SJSA1 (cell line): ENCODE measurements around the gene NXF1. TPM values are rescaled to one million over a fixed set of nuclear protein-coding genes. Genes with fewer than 3 reads are reported as not detected.
"Not testable (repeated sequence)": the region's sequence is repeated elsewhere in the genome, so short reads cannot be mapped to it uniquely, and the experiment has no call there.

ENCODE experiments used
- DNase-seq, 2 experiments: peaks; one replicate each; pipeline ENCODE4 v3.0.0-alpha.2; 2015 to 2020; ENCODE audit warnings: low spot score in 2 of 2, low read depth in 1 of 2
- H3K27ac ChIP-seq: fragments of 250-450 bp; sonication (Bioruptor Pico); 2 replicates; pipeline ENCODE4 v1.5.1; 2020; ENCODE audit warnings: mild to moderate bottlenecking, moderate library complexity
- H3K27me3 ChIP-seq: fragments of 250-450 bp; sonication (Bioruptor Pico); replicated peaks from 2 replicates; pipeline ENCODE4 v1.5.1; 2020; ENCODE audit warnings: mild to moderate bottlenecking, moderate library complexity
- H3K36me3 ChIP-seq: fragments of 250-450 bp; sonication (Bioruptor Pico); 2 replicates; pipeline ENCODE4 v1.5.1; 2020; ENCODE audit warnings: mild to moderate bottlenecking
- H3K4me1 ChIP-seq: fragments of 250-450 bp; sonication (Bioruptor Pico); replicated peaks from 2 replicates; pipeline ENCODE4 v1.6.1; 2021; ENCODE audit warnings: mild to moderate bottlenecking
- H3K4me3 ChIP-seq: fragments of 250-450 bp; sonication (Bioruptor Pico); 2 replicates; pipeline ENCODE4 v1.5.1; 2020; ENCODE audit warnings: mild to moderate bottlenecking
- H3K9me3 ChIP-seq: fragments of 250-450 bp; sonication (Bioruptor Pico); replicated peaks from 2 replicates; pipeline ENCODE4 v1.5.1; 2020; ENCODE audit warnings: mild to moderate bottlenecking
- total RNA-seq: library from RNA; depleted of rRNA; stranded (reverse); fragments of >200 nt; shearing (Covaris generic); gene quantifications from 2 replicates; pipeline ENCODE4 v1.2.3, GENCODE V29; 2014

NXF1 gene
- total RNA-seq, 1 experiment from 2014 or later, result 33.8 TPM

GRCh38 chr11:62788991-62789390 is 16.2 kb downstream of the NXF1 start:
- no peak for DNase-seq
- H3K27me3 ChIP-seq, result no peaks in the 10 kb centered on the region
- peaks cover 87% of the 10 kb centered on the region for H3K36me3 ChIP-seq
- peaks cover 31% of the 10 kb centered on the region for H3K4me1 ChIP-seq
- no peak overlapping the region for H3K27ac ChIP-seq
- H3K9me3 ChIP-seq, result 0 out of 2 replicates have a peak, but pooled peaks cover 2% of the 10 kb centered on the region
- H3K4me3 ChIP-seq, result no peak overlapping the region

- H3K4me3 ChIP-seq, result peak within 1 kb of the TSS; percentile 79
- DNase-seq, result peak; percentile 98 to 100
- no peaks in the 10 kb centered on the region for H3K27me3 ChIP-seq
- H3K9me3 ChIP-seq, result 0 out of 2 replicates have a peak, but pooled peaks cover 2% of the 10 kb centered on the region
- peaks cover 28% of the 10 kb centered on the region for H3K4me1 ChIP-seq
- H3K36me3 ChIP-seq, result peaks cover 81% of the 10 kb centered on the region
- H3K27ac ChIP-seq, result peak within 1 kb of the TSS; percentile 44
Observed at GRCh38 chr11:62787005-62787759, 18.1 kb downstream of the NXF1 start, which contains the start of gene TMEM179B. TMEM179B (plus strand) TSS chr11:62787402; CDS start chr11:62787432, 30 bp downstream.

- H3K27ac ChIP-seq, result peak overlapping the region; percentile 44
- H3K9me3 ChIP-seq, result 0 out of 2 replicates have a peak, but pooled peaks cover 2% of the 10 kb centered on the region
- H3K36me3 ChIP-seq, result peaks cover 81% of the 10 kb centered on the region
- no peaks in the 10 kb centered on the region for H3K27me3 ChIP-seq
- peak; percentile 93 to 97 for DNase-seq
- peaks cover 25% of the 10 kb centered on the region for H3K4me1 ChIP-seq
- peak overlapping the region; percentile 79 for H3K4me3 ChIP-seq
Observed at GRCh38 chr11:62786318-62787004, 18.8 kb downstream of the NXF1 start.

GRCh38 chr11:62782753-62783152 is 22.5 kb downstream of the NXF1 start:
- H3K4me3 ChIP-seq, result no peak overlapping the region
- no peaks in the 10 kb centered on the region for H3K27me3 ChIP-seq
- H3K9me3 ChIP-seq, result 0 out of 2 replicates have a peak, but pooled peaks cover 2% of the 10 kb centered on the region
- H3K27ac ChIP-seq, result no peak overlapping the region
- peaks cover 72% of the 10 kb centered on the region for H3K36me3 ChIP-seq
- H3K4me1 ChIP-seq, result peaks cover 14% of the 10 kb centered on the region
- no peak for DNase-seq

GRCh38 chr11:62778441-62778840 is 26.8 kb downstream of the NXF1 start:
- no peaks in the 10 kb centered on the region for H3K9me3 ChIP-seq
- H3K4me3 ChIP-seq, result no peak overlapping the region
- DNase-seq, result no peak
- no peaks in the 10 kb centered on the region for H3K4me1 ChIP-seq
- H3K27ac ChIP-seq, result no peak overlapping the region
- H3K27me3 ChIP-seq, result no peaks in the 10 kb centered on the region
- peaks cover 78% of the 10 kb centered on the region for H3K36me3 ChIP-seq

GRCh38 chr11:62777389-62777788 is 27.9 kb downstream of the NXF1 start:
- no peaks in the 10 kb centered on the region for H3K9me3 ChIP-seq
- peaks cover 72% of the 10 kb centered on the region for H3K36me3 ChIP-seq
- no peak overlapping the region for H3K27ac ChIP-seq
- no peak overlapping the region for H3K4me3 ChIP-seq
- no peaks in the 10 kb centered on the region for H3K4me1 ChIP-seq
- H3K27me3 ChIP-seq, result no peaks in the 10 kb centered on the region
- DNase-seq, result no peak

- H3K27me3 ChIP-seq, result no peaks in the 10 kb centered on the region
- peaks cover 66% of the 10 kb centered on the region for H3K36me3 ChIP-seq
- no peaks in the 10 kb centered on the region for H3K9me3 ChIP-seq
- no peak for DNase-seq
- H3K4me1 ChIP-seq, result peaks cover 10% of the 10 kb centered on the region
- no peak overlapping the region for H3K4me3 ChIP-seq
- H3K27ac ChIP-seq, result no peak overlapping the region
Observed at GRCh38 chr11:62775646-62776045, 29.6 kb downstream of the NXF1 start.

- Histone ChIP-seq H3K27ac (no peak overlapping the region), H3K9me3 (no peaks in the 10 kb centered on the region), H3K4me3 (no peak overlapping the region), H3K36me3 (peaks cover 56% of the 10 kb centered on the region), H3K27me3 (no peaks in the 10 kb centered on the region), H3K4me1 (peaks cover 15% of the 10 kb centered on the region)
- no peak for DNase-seq
Observed at GRCh38 chr11:62774407-62774806, 30.8 kb downstream of the NXF1 start.

- H3K36me3 ChIP-seq, result peaks cover 40% of the 10 kb centered on the region
- no peaks in the 10 kb centered on the region for H3K27me3 ChIP-seq
- H3K27ac ChIP-seq, result peak within 1 kb of the TSS; percentile 70
- H3K4me1 ChIP-seq, result peaks cover 15% of the 10 kb centered on the region
- no peaks in the 10 kb centered on the region for H3K9me3 ChIP-seq
- H3K4me3 ChIP-seq, result peak within 1 kb of the TSS; percentile 62
- peak; percentile 99 for DNase-seq
Observed at GRCh38 chr11:62771144-62772021, 33.9 kb downstream of the NXF1 start, which contains the start of gene TAF6L. TAF6L (plus strand) TSS chr11:62771396; CDS start chr11:62775784, 4,388 bp downstream.

- peak overlapping the region; percentile 62 for H3K4me3 ChIP-seq
- no peaks in the 10 kb centered on the region for H3K9me3 ChIP-seq
- peaks cover 15% of the 10 kb centered on the region for H3K4me1 ChIP-seq
- H3K27me3 ChIP-seq, result no peaks in the 10 kb centered on the region
- no peak for DNase-seq
- H3K36me3 ChIP-seq, result peaks cover 40% of the 10 kb centered on the region
- H3K27ac ChIP-seq, result peak overlapping the region; percentile 70
Observed at GRCh38 chr11:62770778-62771143, 34.5 kb downstream of the NXF1 start.

GRCh38 chr11:62760867-62761227 is 44.4 kb downstream of the NXF1 start:
- peak overlapping the region; percentile 15; the same call in 1 of the 2 replicates for H3K27ac ChIP-seq
- H3K4me1 ChIP-seq, result peaks cover 15% of the 10 kb centered on the region
- not testable (repeated sequence) for DNase-seq, H3K9me3 ChIP-seq, H3K27me3 ChIP-seq
- H3K4me3 ChIP-seq, result peak overlapping the region; percentile 85
- peaks cover 33% of the 10 kb centered on the region for H3K36me3 ChIP-seq

GRCh38 chr11:62757846-62758788 is 47.1 kb downstream of the NXF1 start:
- DNase-seq, result no peak
- Histone ChIP-seq H3K4me1 (peaks cover 28% of the 10 kb centered on the region), H3K36me3 (peaks cover 13% of the 10 kb centered on the region), H3K27ac (no peak overlapping the region), H3K27me3 (no peaks in the 10 kb centered on the region), H3K4me3 (no peak overlapping the region), H3K9me3 (no peaks in the 10 kb centered on the region)
